Spleen (tissue), 11 donors: ENCODE measurements around the gene CMTM7. TPM values are rescaled to one million over a fixed set of nuclear protein-coding genes. Genes with fewer than 3 reads are reported as not detected.

Experiments
- DNase-seq: peaks from one replicate; pipeline ENCODE4 v3.0.0-alpha.2; 2020
- H3K27ac ChIP-seq, 8 donors: fragments of 200-600 bp; sonication (generic) in 7 of 8; 1 replicate in 4 of 8; 2 replicates in 4 of 8; pipeline versions ENCODE4 v1.5.0 to v1.8.0; 2016 to 2021; ENCODE audit warnings: inconsistent platforms in 4 of 8, mild to moderate bottlenecking in 4 of 8, moderate library complexity in 1 of 8
- H3K27me3 ChIP-seq, 7 donors: fragments of 200-600 bp; sonication (generic) in 6 of 7; replicated peaks in 1 of 7; 1 replicate in 4 of 7; 2 replicates in 3 of 7; pipeline versions ENCODE4 v1.5.0 to v1.8.0; 2016 to 2021; ENCODE audit warnings: inconsistent platforms in 3 of 7, mild to moderate bottlenecking in 1 of 7
- H3K36me3 ChIP-seq, 6 donors: fragments of 200-600 bp; sonication (generic) in 5 of 6; 1 replicate in 4 of 6; 2 replicates in 2 of 6; pipeline versions ENCODE4 v1.5.0 to v1.8.0; 2016 to 2021; ENCODE audit warnings: inconsistent platforms in 2 of 6
- H3K4me1 ChIP-seq, 6 donors: fragments of 200-600 bp; sonication (generic) in 5 of 6; 1 replicate in 3 of 6; 2 replicates in 3 of 6; pipeline versions ENCODE4 v1.5.0 to v1.8.0; 2016 to 2021; ENCODE audit warnings: inconsistent platforms in 3 of 6
- H3K4me3 ChIP-seq, 8 donors: fragments of 200-600 bp; sonication (generic) in 7 of 8; 1 replicate in 4 of 8; 2 replicates in 4 of 8; pipeline versions ENCODE4 v1.5.0 to v1.8.0; 2016 to 2021; ENCODE audit warnings: inconsistent platforms in 4 of 8, mild to moderate bottlenecking in 4 of 8, moderate library complexity in 2 of 8
- H3K9me3 ChIP-seq, 8 donors: fragments of 200-600 bp; sonication (generic) in 7 of 8; 1 replicate in 4 of 8; 2 replicates in 4 of 8; pipeline versions ENCODE4 v1.5.0 to v1.8.0; 2016 to 2021; ENCODE audit warnings: inconsistent platforms in 4 of 8
- POLR2A ChIP-seq, 3 donors: fragments of 450-650 bp; IDR thresholded peaks; one replicate each; pipeline ENCODE4 v1.5.1; 2017; ENCODE audit warnings: antibody characterized with exemption in 3 of 3, mild to moderate bottlenecking in 1 of 3
- POLR2AphosphoS5 ChIP-seq, 3 donors: sonication (generic); formaldehyde crosslinking; IDR thresholded peaks; one replicate each; pipeline ENCODE4 v1.5.1; 2017; ENCODE audit warnings: antibody characterized with exemption in 3 of 3
- WGBS, 5 donors: extraction: QIAGEN DNeasy Blood & Tissue Kit in 3 of 5; methylation state at CpG; one replicate each; pipeline versions ENCODE4 v1.1.5 to v1.1.7; 2013 to 2018; 5-methylcytosine and 5-hydroxymethylcytosine counted together
- intact Hi-C: fragments of 100-400 bp; cut with DNase I; formaldehyde crosslinking; loops from one replicate; pipeline ENCODE4 v1.15.0; 2023; ENCODE audit warnings: low total_unique reads
- polyA plus RNA-seq, 3 donors: library from polyadenylated mRNA; stranded (reverse); fragments of 200-250 nt; gene quantifications; one replicate each; pipeline ENCODE4 v1.2.1, GENCODE V29; 2013
- total RNA-seq, 7 donors: library from RNA; depleted of rRNA in 3 of 7; stranded (reverse); fragments of >200 nt in 3 of 7; fragmentation: NEBNext Ultra II Directional in 4 of 7; extraction: Animal tissue kit (Norgen Biotek cat#: 25700) in 4 of 7; gene quantifications; one replicate each; pipeline versions ENCODE4 v1.1.0 to v1.2.1, GENCODE V29; 2016 to 2021
- TF ChIP-seq, protein P1 (sequence below), 11 experiments: fragments of 200-600 bp in 7 of 11; fragments of 450-650 bp in 4 of 11; sonication (generic) in 4 of 11; IDR thresholded peaks in 8 of 11; conservative IDR thresholded peaks in 3 of 11; 1 replicate in 7 of 11; 2 replicates in 4 of 11; pipeline versions ENCODE4 v1.4.0 to v1.8.0; 2016 to 2021; ENCODE audit warnings: antibody characterized with exemption in 11 of 11, inconsistent platforms in 4 of 11, mild to moderate bottlenecking in 1 of 11
- donor health status: healthy with polysubstance abuse.
- donor health status: DM: no; HTN: no; CAD: no; lungs with moderate emphysema.
- donor health status: DM: no; HTN: no; CAD: no.
- donor health status: Bipolar disorder and iron deficiency.
- donor health status: healthy.
- donor health status: DM: no; HTN: no; CAD: no.
- donor health status: DM: yes; HTN: yes; CAD: no.

The CMTM7 gene
- total and polyA plus RNA-seq, 10 donors, result 27.6 to 92.0 (median 47.5) TPM

DNA sequence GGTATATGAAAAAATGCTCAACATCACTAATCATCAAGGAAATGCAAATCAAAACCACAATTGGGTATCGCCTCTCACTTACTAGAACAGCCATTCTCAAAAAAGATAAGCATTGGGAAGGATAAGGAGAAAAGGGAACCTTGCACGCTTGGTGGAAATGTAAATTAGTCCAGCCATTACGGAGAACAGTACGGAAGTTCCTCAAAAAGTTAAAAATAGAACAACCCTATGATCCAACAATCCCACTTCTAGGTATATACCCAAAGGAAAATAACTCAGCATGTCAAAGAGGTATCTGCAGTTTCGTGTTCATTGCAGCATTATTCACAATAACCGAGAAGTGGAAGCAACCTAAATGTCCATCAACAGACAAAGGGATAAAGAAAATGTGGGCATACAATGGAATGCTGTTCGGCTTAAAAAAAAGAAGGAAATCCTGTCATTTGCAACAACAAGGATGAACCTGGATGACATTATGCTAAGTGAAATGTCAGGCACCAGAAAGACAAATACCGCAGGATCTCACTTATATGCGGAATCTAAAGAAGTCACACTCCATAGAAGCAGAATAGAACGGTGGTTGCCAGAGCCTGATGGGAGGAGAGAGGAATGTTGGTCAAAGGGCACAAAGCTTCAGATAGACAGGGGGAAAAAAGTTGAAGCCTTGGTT is 11.7 kb upstream of the CMTM7 start:
- Histone ChIP-seq H3K36me3 (no peaks in the 10 kb centered on the region), H3K4me3 (no peak overlapping the region), H3K27ac (no peak overlapping the region), H3K27me3 (no peaks in the 10 kb centered on the region), H3K4me1 (peaks cover 0 to 13% (median 4%) of the 10 kb centered on the region in 6 donors), H3K9me3 (no peaks in the 10 kb centered on the region)
- intact Hi-C loops, result loop anchor here (2.0 kb wide), 1 partner anchor 87 kb away; no protein-coding TSS in a partner anchor
- no peak for DNase-seq
- TF ChIP-seq POLR2A (IDR thresholded peaks at IDR 0.05), result no peak
- no peak for TF ChIP-seq POLR2AphosphoS5 (IDR thresholded peaks at IDR 0.05)
- TF ChIP-seq, protein P1, sequence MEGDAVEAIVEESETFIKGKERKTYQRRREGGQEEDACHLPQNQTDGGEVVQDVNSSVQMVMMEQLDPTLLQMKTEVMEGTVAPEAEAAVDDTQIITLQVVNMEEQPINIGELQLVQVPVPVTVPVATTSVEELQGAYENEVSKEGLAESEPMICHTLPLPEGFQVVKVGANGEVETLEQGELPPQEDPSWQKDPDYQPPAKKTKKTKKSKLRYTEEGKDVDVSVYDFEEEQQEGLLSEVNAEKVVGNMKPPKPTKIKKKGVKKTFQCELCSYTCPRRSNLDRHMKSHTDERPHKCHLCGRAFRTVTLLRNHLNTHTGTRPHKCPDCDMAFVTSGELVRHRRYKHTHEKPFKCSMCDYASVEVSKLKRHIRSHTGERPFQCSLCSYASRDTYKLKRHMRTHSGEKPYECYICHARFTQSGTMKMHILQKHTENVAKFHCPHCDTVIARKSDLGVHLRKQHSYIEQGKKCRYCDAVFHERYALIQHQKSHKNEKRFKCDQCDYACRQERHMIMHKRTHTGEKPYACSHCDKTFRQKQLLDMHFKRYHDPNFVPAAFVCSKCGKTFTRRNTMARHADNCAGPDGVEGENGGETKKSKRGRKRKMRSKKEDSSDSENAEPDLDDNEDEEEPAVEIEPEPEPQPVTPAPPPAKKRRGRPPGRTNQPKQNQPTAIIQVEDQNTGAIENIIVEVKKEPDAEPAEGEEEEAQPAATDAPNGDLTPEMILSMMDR (IDR thresholded peaks at IDR 0.05 in 8 of 11, conservative IDR thresholded peaks at IDR 0.05 in 3 of 11), result no peak
- 51 to 73% (median 64%) methylated on average over 10 of the region's 10 CpGs for WGBS, 5 donors

DNA sequence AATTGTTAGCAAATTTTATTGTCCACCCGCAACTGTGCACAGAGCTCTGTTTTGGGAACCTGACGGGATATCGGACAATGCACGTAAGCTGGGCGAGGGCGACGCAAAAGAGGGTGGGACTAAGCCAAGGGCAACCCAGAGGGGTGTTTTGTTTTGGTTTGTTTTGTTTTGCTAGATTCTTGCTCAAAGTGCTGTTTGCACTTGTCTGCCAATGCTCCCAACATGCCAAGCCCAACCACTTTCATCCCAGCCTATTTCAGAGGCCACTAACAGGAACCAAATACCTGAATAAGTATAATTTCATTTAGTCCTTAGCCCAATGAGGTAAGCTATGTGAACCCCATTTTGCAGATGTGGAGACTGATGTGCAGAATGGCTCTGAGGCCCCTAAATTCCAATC is 9.7 kb upstream of the CMTM7 start:
- DNase-seq, result no peak
- intact Hi-C loops, result no loop called here
- TF ChIP-seq POLR2A (IDR thresholded peaks at IDR 0.05) (no peak), POLR2AphosphoS5 (IDR thresholded peaks at IDR 0.05) (no peak)
- TF ChIP-seq, protein P1 (IDR thresholded peaks at IDR 0.05 in 8 of 11, conservative IDR thresholded peaks at IDR 0.05 in 3 of 11), result no peak
- H3K4me1 ChIP-seq, result peaks cover 0 to 14% (median 0%) of the 10 kb centered on the region in 6 donors
- H3K27ac ChIP-seq, result no peak overlapping the region
- no peaks in the 10 kb centered on the region for H3K9me3 ChIP-seq
- no peaks in the 10 kb centered on the region for H3K27me3 ChIP-seq
- WGBS, 5 donors, result 92 to 96% (median 94%) methylated on average over 7 of the region's 7 CpGs
- no peaks in the 10 kb centered on the region for H3K36me3 ChIP-seq
- no peak overlapping the region for H3K4me3 ChIP-seq

DNA sequence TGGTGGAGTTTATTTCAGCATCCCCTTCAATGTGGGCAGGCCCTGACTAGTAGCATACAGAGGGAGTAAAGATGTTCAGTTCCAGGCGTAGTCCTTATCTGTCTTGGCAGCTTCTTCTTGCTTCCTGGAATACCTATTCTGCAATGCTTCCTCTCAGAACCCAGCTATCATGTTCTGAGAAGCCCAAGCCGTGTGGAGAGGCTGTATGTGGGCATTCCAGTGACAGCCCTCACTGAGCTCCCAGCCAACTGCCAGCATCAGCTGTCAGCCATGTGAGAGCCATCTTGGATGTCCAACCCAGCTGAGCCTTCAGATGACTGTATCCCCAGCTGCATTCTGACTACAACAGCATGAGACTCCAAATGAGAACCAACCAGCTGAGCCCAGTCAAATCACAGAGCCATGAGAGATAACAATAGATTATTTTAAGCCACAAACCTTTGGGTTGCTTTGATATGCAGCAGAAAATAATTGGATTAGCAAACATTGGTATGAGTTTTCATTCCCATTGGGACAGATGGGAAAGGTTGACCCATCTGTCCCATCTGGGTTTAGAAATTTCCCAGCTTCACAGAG is 8.4 kb upstream of the CMTM7 start:
- 51 to 70% (median 63%) methylated on average over 2 of the region's 2 CpGs for WGBS, 5 donors
- Histone ChIP-seq H3K27ac (no peak overlapping the region), H3K4me1 (peaks cover 0 to 14% (median 0%) of the 10 kb centered on the region in 6 donors), H3K27me3 (no peaks in the 10 kb centered on the region), H3K36me3 (no peaks in the 10 kb centered on the region), H3K9me3 (no peaks in the 10 kb centered on the region), H3K4me3 (no peak overlapping the region)
- TF ChIP-seq POLR2A (IDR thresholded peaks at IDR 0.05) (no peak), POLR2AphosphoS5 (IDR thresholded peaks at IDR 0.05) (no peak)
- TF ChIP-seq, protein P1 (IDR thresholded peaks at IDR 0.05 in 8 of 11, conservative IDR thresholded peaks at IDR 0.05 in 3 of 11), result no peak
- intact Hi-C loops, result no loop called here
- no peak for DNase-seq

DNA sequence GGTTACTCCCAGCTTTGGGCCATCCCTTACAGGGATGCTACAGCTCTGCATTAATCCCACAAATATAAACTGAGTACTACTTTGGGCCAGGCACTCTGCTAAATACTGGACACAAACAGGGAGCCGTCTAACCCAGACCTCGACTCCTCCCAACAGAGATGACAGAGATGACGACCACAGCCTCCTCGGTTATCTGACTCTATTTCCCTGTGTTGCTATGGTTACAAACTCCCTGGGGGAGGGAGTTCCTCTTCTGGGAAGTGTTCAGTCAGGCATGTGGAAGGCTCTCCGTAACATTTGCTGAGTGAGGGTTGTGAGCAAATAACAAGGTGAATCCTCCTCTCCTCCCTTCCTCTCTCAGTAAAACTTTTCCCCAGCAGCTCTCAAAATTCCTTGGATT is 6.7 kb upstream of the CMTM7 start:
- intact Hi-C loops, result no loop called here
- 33 to 50% (median 43%) methylated on average over 5 of the region's 5 CpGs for WGBS, 5 donors
- peaks cover 0 to 11% (median 0%) of the 10 kb centered on the region in 6 donors for H3K4me1 ChIP-seq
- no peak overlapping the region for H3K27ac ChIP-seq
- DNase-seq, result no peak
- H3K4me3 ChIP-seq, result no peak overlapping the region
- H3K27me3 ChIP-seq, result no peaks in the 10 kb centered on the region
- no peaks in the 10 kb centered on the region for H3K9me3 ChIP-seq
- TF ChIP-seq POLR2AphosphoS5 (IDR thresholded peaks at IDR 0.05), result no peak
- TF ChIP-seq POLR2A (IDR thresholded peaks at IDR 0.05), result no peak
- TF ChIP-seq, protein P1 (IDR thresholded peaks at IDR 0.05 in 8 of 11, conservative IDR thresholded peaks at IDR 0.05 in 3 of 11), result no peak
- H3K36me3 ChIP-seq, result no peaks in the 10 kb centered on the region
